Stimulated activated CD8-positive, alpha-beta memory T cell treated with anti-CD3 and anti-CD28 coated beads, Interleukin-15, amount 100 ng/mL, for 4 hours (primary cell): Measurements from ENCODE around the gene ADAMTS9.

Experiments used
- DNase-seq, 2 donors: peaks; one replicate each; pipeline ENCODE4 v3.0.0-alpha.2; 2020; ENCODE audit warnings: low read depth in 2 of 2

The ADAMTS9 gene

GRCh38 chr3:64651741-64652241, 36.0 kb downstream of the ADAMTS9 start:
- no peak for DNase-seq

GRCh38 chr3:64651303-64651702, 36.5 kb downstream of the ADAMTS9 start:
- no peak for DNase-seq

GRCh38 chr3:64650715-64651114, 37.1 kb downstream of the ADAMTS9 start:
- no peak for DNase-seq

- no peak for DNase-seq
Observed at GRCh38 chr3:64650096-64650622, 37.6 kb downstream of the ADAMTS9 start.

- no peak for DNase-seq
Observed at GRCh38 chr3:64648927-64649906, 38.6 kb downstream of the ADAMTS9 start.

GRCh38 chr3:64647825-64648224, 40.0 kb downstream of the ADAMTS9 start:
- DNase-seq, result no peak

GRCh38 chr3:64645243-64645642, 42.6 kb downstream of the ADAMTS9 start:
- no peak for DNase-seq

GRCh38 chr3:64644483-64644882, 43.3 kb downstream of the ADAMTS9 start:
- no peak for DNase-seq

GRCh38 chr3:64642327-64643151, 45.3 kb downstream of the ADAMTS9 start:
- DNase-seq, result no peak

- no peak for DNase-seq
Observed at GRCh38 chr3:64638981-64639481, 48.8 kb downstream of the ADAMTS9 start.

- no peak for DNase-seq
Observed at GRCh38 chr3:64638511-64638910, 49.3 kb downstream of the ADAMTS9 start.

- no peak for DNase-seq
Observed at GRCh38 chr3:64634417-64634816, 53.4 kb downstream of the ADAMTS9 start.

GRCh38 chr3:64631951-64632350, 55.8 kb downstream of the ADAMTS9 start:
- no peak for DNase-seq

- no peak for DNase-seq
Observed at GRCh38 chr3:64627471-64628321, 60.1 kb downstream of the ADAMTS9 start.

- DNase-seq, result no peak
Observed at GRCh38 chr3:64627042-64627441, 60.8 kb downstream of the ADAMTS9 start.

GRCh38 chr3:64625381-64625780, 62.4 kb downstream of the ADAMTS9 start:
- no peak for DNase-seq

GRCh38 chr3:64623125-64623524, 64.7 kb downstream of the ADAMTS9 start:
- DNase-seq, result no peak

- no peak for DNase-seq
Observed at GRCh38 chr3:64621726-64622395, 65.9 kb downstream of the ADAMTS9 start.

- DNase-seq, result no peak
Observed at GRCh38 chr3:64621275-64621674, 66.5 kb downstream of the ADAMTS9 start.

- no peak for DNase-seq
Observed at GRCh38 chr3:64620020-64620419, 67.8 kb downstream of the ADAMTS9 start.
